ENCODE data around the gene SNTG2. TPM values are rescaled to one million over a fixed set of nuclear protein-coding genes. Genes with fewer than 3 reads are reported as not detected.

The SNTG2 gene
- total and polyA plus RNA-seq, 4 donors, result not detected

- Histone ChIP-seq H3K27me3 (ENCODE audit: control insufficient read depth in 4 of 4, insufficient read depth in 4 of 4, low read length in 3 of 4) (no peaks in the 10 kb centered on the region), H3K9ac (ENCODE audit: low read depth in 1 of 2, low read length in 2 of 2) (no peak overlapping the region), H3K4me3 (ENCODE audit: low read depth in 1 of 3, low read length in 3 of 3) (no peak overlapping the region), H3K9me3 (ENCODE audit: control insufficient read depth in 4 of 4, low read length in 3 of 4) (no peaks in the 10 kb centered on the region), H3K36me3 (ENCODE audit: control insufficient read depth in 4 of 4, insufficient read depth in 3 of 4, low read depth in 1 of 4, low read length in 3 of 4) (no peaks in the 10 kb centered on the region), H3K27ac (ENCODE audit: low read depth in 1 of 2, low read length in 2 of 2) (no peak overlapping the region), H3K4me1 (ENCODE audit: control insufficient read depth in 4 of 4, insufficient read depth in 4 of 4, low read length in 3 of 4) (no peaks in the 10 kb centered on the region)
- TF ChIP-seq CTCF (IDR thresholded peaks at IDR 0.05; ENCODE audit: low read depth, low read length, missing input control) (no peak), RAD21 (IDR thresholded peaks at IDR 0.05) (no peak), GABPA (IDR thresholded peaks at IDR 0.05 in 1 of 2, conservative IDR thresholded peaks at IDR 0.05 in 1 of 2) (no peak), YY1 (IDR thresholded peaks at IDR 0.05) (no peak), ATF3 (IDR thresholded peaks at IDR 0.05) (no peak), FOXA1 (IDR thresholded peaks at IDR 0.05) (no peak), HNF4G (IDR thresholded peaks at IDR 0.05) (no peak), EGR1 (IDR thresholded peaks at IDR 0.05; ENCODE audit: low read depth in 2 of 2) (no peak), HNF4A (conservative IDR thresholded peaks at IDR 0.05) (no peak), JUND (IDR thresholded peaks at IDR 0.05) (no peak), ZBTB33 (IDR thresholded peaks at IDR 0.05) (no peak), RXRA (IDR thresholded peaks at IDR 0.05) (no peak), SP1 (IDR thresholded peaks at IDR 0.05) (no peak), FOXA2 (IDR thresholded peaks at IDR 0.05) (no peak), NR2F2 (IDR thresholded peaks at IDR 0.05) (no peak), REST (IDR thresholded peaks at IDR 0.05) (no peak), MAX (IDR thresholded peaks at IDR 0.05) (no peak), TAF1 (conservative IDR thresholded peaks at IDR 0.05) (no peak)
- DNase-seq (ENCODE audit: low spot score), result no peak
- WGBS, result 78% methylated on average over 7 of the region's 7 CpGs
Observed at GRCh38 chr2:1319393-1319792, 368.7 kb downstream of the SNTG2 start.
